ENCODE data around the gene SCD5. TPM values are rescaled to one million over a fixed set of nuclear protein-coding genes. Genes with fewer than 3 reads are reported as not detected.

Gene SCD5
- total and polyA plus RNA-seq, 2 of the 4 experiments (the other 2 are of a cell fraction): 12.4 to 13.5 TPM

DNA sequence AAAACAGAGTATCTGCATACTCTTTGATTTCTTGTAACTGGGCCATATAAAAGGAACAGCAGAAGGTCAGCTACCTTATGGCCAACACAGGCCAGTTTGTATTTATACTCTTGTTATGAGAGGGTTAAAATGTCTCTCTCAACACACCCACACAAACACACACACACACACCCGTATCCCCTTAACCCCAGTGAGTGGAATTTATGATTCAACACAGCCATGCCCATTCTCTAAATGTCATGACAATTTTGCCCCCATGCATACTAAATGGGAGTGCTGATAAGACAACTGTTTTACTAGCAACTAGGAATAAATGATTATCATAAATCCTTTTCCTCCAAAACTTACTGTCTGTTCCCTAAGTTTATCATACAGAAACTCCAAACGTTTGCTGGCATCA, 22.1 kb upstream of the SCD5 start:
- H3K27me3 ChIP-seq (ENCODE audit: control insufficient read depth, insufficient read depth, low read length): no peaks in the 10 kb centered on the region
- no peak overlapping the region for H3K4ac ChIP-seq (ENCODE audit: low read depth, low read length)
- H3K9me1 ChIP-seq (ENCODE audit: insufficient read depth, low read length): no peaks in the 10 kb centered on the region
- intact Hi-C loops (cut with micrococcal nuclease) (no loop called here), in situ Hi-C loops (cut with MboI; ENCODE audit: low sequenced_read_pairs) (loop anchor here (10.0 kb wide), 1 partner anchor 356 kb away; no protein-coding TSS in a partner anchor), dilution Hi-C loops (cut with HindIII; ENCODE audit: low sequenced_read_pairs, unreplicated experiment) (no loop called here)
- DNase-seq: no peak
- ChIA-PET POLR2A (ENCODE audit: unreplicated experiment) (no interaction called here), CTCF (no interaction called here)
- H3K56ac ChIP-seq (ENCODE audit: extremely low read depth, insufficient read depth, low read length): no peak overlapping the region
- no peak overlapping the region for H2AFZ ChIP-seq (replicated peaks; ENCODE audit: low read length, poor library complexity)
- H4K8ac ChIP-seq (ENCODE audit: low read depth in 2 of 2, low read length in 2 of 2): no peak overlapping the region
- H3K23ac ChIP-seq (ENCODE audit: low read depth, low read length): no peak overlapping the region
- H3K4me1 ChIP-seq (ENCODE audit: control insufficient read depth, insufficient read depth, low read length): peaks cover 3% of the 10 kb centered on the region; the same call in 1 of the 2 replicates
- H4K5ac ChIP-seq (ENCODE audit: low read depth, low read length): no peak overlapping the region
- peaks cover 17 to 26% of the 10 kb centered on the region in 2 experiments for H3K79me1 ChIP-seq (ENCODE audit: low read depth in 1 of 2, low read length in 2 of 2)
- H4K20me1 ChIP-seq (ENCODE audit: insufficient read depth, low read length): peaks cover 3% of the 10 kb centered on the region; the same call in 1 of the 2 replicates
- TF ChIP-seq, protein P1, sequence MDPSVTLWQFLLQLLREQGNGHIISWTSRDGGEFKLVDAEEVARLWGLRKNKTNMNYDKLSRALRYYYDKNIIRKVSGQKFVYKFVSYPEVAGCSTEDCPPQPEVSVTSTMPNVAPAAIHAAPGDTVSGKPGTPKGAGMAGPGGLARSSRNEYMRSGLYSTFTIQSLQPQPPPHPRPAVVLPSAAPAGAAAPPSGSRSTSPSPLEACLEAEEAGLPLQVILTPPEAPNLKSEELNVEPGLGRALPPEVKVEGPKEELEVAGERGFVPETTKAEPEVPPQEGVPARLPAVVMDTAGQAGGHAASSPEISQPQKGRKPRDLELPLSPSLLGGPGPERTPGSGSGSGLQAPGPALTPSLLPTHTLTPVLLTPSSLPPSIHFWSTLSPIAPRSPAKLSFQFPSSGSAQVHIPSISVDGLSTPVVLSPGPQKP (IDR thresholded peaks at IDR 0.05; ENCODE audit: borderline replicate concordance, low read depth, low read length): no peak
- no peak overlapping the region for H2BK15ac ChIP-seq (ENCODE audit: low read depth, low read length)
- peak overlapping the region; percentile 56 for H2BK5ac ChIP-seq (ENCODE audit: low read depth, low read length, poor library complexity, severe bottlenecking)
- no peak overlapping the region for H3K4me3 ChIP-seq (ENCODE audit: insufficient read depth, low read depth, low read length)
- no peak overlapping the region for H2BK20ac ChIP-seq (ENCODE audit: low read depth, low read length)
- H2AK5ac ChIP-seq (ENCODE audit: low read depth, low read length): no peak overlapping the region
- no peak for ATAC-seq (ENCODE audit: low read depth)
- H2AK9ac ChIP-seq (replicated peaks; ENCODE audit: low read depth, low read length, poor library complexity): no peak overlapping the region
- no peak overlapping the region for H3K4me2 ChIP-seq (ENCODE audit: low read depth, low read length)
- H3K14ac ChIP-seq (replicated peaks; ENCODE audit: low read depth, low read length): no peak overlapping the region
- H4K91ac ChIP-seq (ENCODE audit: insufficient read depth, low read depth, low read length): no peak overlapping the region
- no peak overlapping the region for H3K27ac ChIP-seq (ENCODE audit: insufficient read depth, low read length)
- H3K9me3 ChIP-seq (ENCODE audit: control insufficient read depth, insufficient read depth, low read length): no peaks in the 10 kb centered on the region
- no TSS peak for BruUV-seq (replicated peaks)
- H3K9ac ChIP-seq (ENCODE audit: low read depth, low read length): no peak overlapping the region
- no peak overlapping the region for H2BK120ac ChIP-seq (ENCODE audit: low read depth, low read length)
- peaks cover 59% of the 10 kb centered on the region for H3K36me3 ChIP-seq (ENCODE audit: control insufficient read depth, insufficient read depth, low read length)
- no peak overlapping the region for H3K18ac ChIP-seq (ENCODE audit: low read depth, low read length)
- no CpG with 5 or more reads among the region's 2 CpGs for WGBS, 2 experiments (ENCODE audit: extremely low coverage in 2 of 2, insufficient read length in 1 of 2)

Measured in IMR-90 (cell line).